Hepatocyte (in vitro differentiated cells): ENCODE data around the gene BRD3. TPM values are rescaled to one million over a fixed set of nuclear protein-coding genes. Genes with fewer than 3 reads are reported as not detected.

Experiments
- DNase-seq: peaks from one replicate; pipeline ENCODE4 v3.0.0-alpha.2; 2016; ENCODE audit warnings: low spot score
- H2AFZ ChIP-seq: fragments of 200-600 bp; sonication (generic); 2 replicates; pipeline ENCODE4 v1.6.0; 2016; ENCODE audit warnings: antibody characterized with exemption, mild to moderate bottlenecking
- H3K27ac ChIP-seq: fragments of 200-600 bp; sonication (generic); 2 replicates; pipeline ENCODE4 v1.5.1; 2016; ENCODE audit warnings: mild to moderate bottlenecking
- H3K27me3 ChIP-seq: fragments of 200-600 bp; sonication (generic); 2 replicates; pipeline ENCODE4 v1.6.1; 2016
- H3K36me3 ChIP-seq: fragments of 200-600 bp; sonication (generic); replicated peaks from 2 replicates; pipeline ENCODE4 v1.5.1; 2016; ENCODE audit warnings: low read depth; ENCODE audit not compliant: insufficient read depth
- H3K4me1 ChIP-seq: fragments of 200-600 bp; sonication (generic); 2 replicates; pipeline ENCODE4 v1.5.1; 2016; ENCODE audit warnings: mild to moderate bottlenecking, moderate library complexity; ENCODE audit not compliant: insufficient read depth
- H3K4me2 ChIP-seq: fragments of 200-600 bp; sonication (generic); 2 replicates; pipeline ENCODE4 v1.6.0; 2016
- H3K4me3 ChIP-seq: fragments of 200-600 bp; sonication (generic); 2 replicates; pipeline ENCODE4 v1.5.1; 2016; ENCODE audit warnings: mild to moderate bottlenecking
- H3K79me2 ChIP-seq: fragments of 200-600 bp; sonication (generic); 2 replicates; pipeline ENCODE4 v1.6.0; 2017; ENCODE audit warnings: mild to moderate bottlenecking
- H3K9me2 ChIP-seq: fragments of 200-600 bp; sonication (generic); replicated peaks from 2 replicates; pipeline ENCODE4 v1.6.0; 2017; ENCODE audit warnings: mild to moderate bottlenecking; ENCODE audit not compliant: insufficient read depth
- H3K9me3 ChIP-seq: fragments of 200-600 bp; sonication (generic); 2 replicates; pipeline ENCODE4 v1.5.1; 2016; ENCODE audit warnings: low read depth, mild to moderate bottlenecking
- H4K20me1 ChIP-seq: fragments of 200-600 bp; sonication (generic); 2 replicates; pipeline ENCODE4 v1.6.0; 2016; ENCODE audit warnings: mild to moderate bottlenecking; ENCODE audit not compliant: insufficient read depth, poor library complexity, severe bottlenecking
- EZH2 ChIP-seq: fragments of 200-600 bp; sonication (generic); IDR thresholded peaks from 2 replicates; pipeline ENCODE4 v1.6.1; 2016; ENCODE audit warnings: antibody characterized with exemption, mild to moderate bottlenecking, borderline replicate concordance
- EZH2phosphoT487 ChIP-seq: fragments of 200-600 bp; sonication (generic); IDR thresholded peaks from one replicate; pipeline ENCODE4 v1.6.1; 2018; ENCODE audit warnings: antibody characterized with exemption, mild to moderate bottlenecking, low read depth, moderate library complexity; ENCODE audit not compliant: unreplicated experiment, severe bottlenecking
- WGBS: methylation state at CpG from one replicate; pipeline ENCODE4 v1.1.6; 2016; ENCODE audit warnings: low lambda C conversion rate; ENCODE audit errors: missing lambda C conversion rate; 5-methylcytosine and 5-hydroxymethylcytosine counted together
- polyA plus RNA-seq: library from polyadenylated mRNA; unstranded; fragments of >200 nt; fragmentation: Nextera tagmentation; extraction: Ambion mirVana; gene quantifications from 2 replicates; pipeline ENCODE4 v1.2.1, GENCODE V29; 2016
- total RNA-seq: library from RNA; depleted of rRNA; stranded (reverse); fragments of >200 nt; gene quantifications from 2 replicates; pipeline ENCODE4 v1.2.3, GENCODE V29; 2014
- TF ChIP-seq, protein P1 (sequence below): fragments of 200-600 bp; sonication (generic); IDR thresholded peaks from 2 replicates; pipeline ENCODE4 v1.5.1; 2016; ENCODE audit warnings: antibody characterized with exemption, mild to moderate bottlenecking; ENCODE audit not compliant: poor library complexity

BRD3 gene
- total and polyA plus RNA-seq, 2 experiments from 2014 or later: 9.0 to 29.6 TPM

DNA sequence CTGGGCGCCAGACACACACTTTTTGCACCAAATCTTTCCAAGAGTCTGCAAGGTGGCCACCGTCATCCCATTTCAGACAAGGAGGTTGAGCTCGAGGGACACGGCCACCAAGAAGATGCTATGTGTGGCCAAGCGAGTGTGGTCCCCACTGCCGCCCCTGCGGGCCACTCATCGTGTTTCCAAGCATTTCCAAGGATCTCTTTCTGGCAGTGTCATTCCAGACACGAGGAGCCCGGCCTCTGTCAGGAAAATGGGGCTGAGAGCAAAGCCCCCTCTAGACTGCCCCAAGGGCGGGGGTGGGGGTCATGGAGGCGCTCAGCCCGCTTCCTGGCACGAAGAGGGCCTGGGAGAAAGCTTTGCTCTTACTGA, 86.3 kb downstream of the BRD3 start:
- 92% methylated on average over 14 of the region's 14 CpGs for WGBS
- no peak overlapping the region for H3K4me2 ChIP-seq
- H3K9me2 ChIP-seq: no peaks in the 10 kb centered on the region
- no peak overlapping the region for H3K27ac ChIP-seq
- peaks cover 100% of the 10 kb centered on the region for H3K79me2 ChIP-seq
- peaks cover 40% of the 10 kb centered on the region for H3K4me1 ChIP-seq
- no peak overlapping the region for H3K4me3 ChIP-seq
- H2AFZ ChIP-seq: no peak overlapping the region
- no peak for DNase-seq
- no peaks in the 10 kb centered on the region for H3K9me3 ChIP-seq
- H3K36me3 ChIP-seq: no peaks in the 10 kb centered on the region
- TF ChIP-seq EZH2: no peak
- no peak for TF ChIP-seq EZH2phosphoT487
- TF ChIP-seq, protein P1, sequence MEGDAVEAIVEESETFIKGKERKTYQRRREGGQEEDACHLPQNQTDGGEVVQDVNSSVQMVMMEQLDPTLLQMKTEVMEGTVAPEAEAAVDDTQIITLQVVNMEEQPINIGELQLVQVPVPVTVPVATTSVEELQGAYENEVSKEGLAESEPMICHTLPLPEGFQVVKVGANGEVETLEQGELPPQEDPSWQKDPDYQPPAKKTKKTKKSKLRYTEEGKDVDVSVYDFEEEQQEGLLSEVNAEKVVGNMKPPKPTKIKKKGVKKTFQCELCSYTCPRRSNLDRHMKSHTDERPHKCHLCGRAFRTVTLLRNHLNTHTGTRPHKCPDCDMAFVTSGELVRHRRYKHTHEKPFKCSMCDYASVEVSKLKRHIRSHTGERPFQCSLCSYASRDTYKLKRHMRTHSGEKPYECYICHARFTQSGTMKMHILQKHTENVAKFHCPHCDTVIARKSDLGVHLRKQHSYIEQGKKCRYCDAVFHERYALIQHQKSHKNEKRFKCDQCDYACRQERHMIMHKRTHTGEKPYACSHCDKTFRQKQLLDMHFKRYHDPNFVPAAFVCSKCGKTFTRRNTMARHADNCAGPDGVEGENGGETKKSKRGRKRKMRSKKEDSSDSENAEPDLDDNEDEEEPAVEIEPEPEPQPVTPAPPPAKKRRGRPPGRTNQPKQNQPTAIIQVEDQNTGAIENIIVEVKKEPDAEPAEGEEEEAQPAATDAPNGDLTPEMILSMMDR: no peak
- peaks cover 83% of the 10 kb centered on the region for H4K20me1 ChIP-seq
- no peaks in the 10 kb centered on the region for H3K27me3 ChIP-seq

DNA sequence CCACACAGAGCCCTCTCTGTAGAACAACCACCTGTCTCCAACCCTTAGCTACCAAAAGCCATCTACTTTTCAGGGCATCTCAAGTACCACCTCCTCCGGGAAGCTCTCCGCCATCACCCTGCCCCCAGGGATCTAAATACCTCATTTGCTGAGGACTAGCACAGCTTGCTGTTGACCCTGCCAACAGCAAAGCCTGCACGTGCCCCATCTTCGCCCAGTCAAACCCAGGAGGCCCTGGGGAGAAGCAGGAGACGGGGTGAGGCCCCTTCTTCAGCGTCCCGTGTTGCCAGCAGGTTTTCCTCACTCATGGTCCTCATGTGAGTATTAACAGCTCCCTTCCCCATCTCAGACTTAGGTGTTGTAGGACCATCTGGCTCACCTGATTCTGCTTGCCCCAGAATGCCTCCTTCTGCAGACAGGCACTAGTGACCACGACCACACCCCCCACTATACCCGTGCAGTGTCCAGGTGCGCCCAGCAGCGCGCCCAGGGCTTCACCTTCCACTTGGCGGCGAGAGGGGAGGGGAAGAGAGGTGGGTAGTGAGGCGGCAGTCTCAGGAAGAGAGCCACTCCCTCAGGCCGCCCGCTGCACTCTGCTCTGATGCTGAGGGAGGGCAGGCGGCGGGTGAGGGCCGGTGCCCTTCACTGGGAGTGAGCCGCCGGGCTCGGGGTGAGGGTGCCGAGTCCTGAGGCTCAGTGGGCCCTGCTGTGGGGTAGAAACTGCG, 86.8 kb downstream of the BRD3 start:
- H3K4me2 ChIP-seq: no peak overlapping the region
- TF ChIP-seq EZH2phosphoT487 (no peak), EZH2 (no peak)
- TF ChIP-seq, protein P1: no peak
- H3K4me1 ChIP-seq: peaks cover 42% of the 10 kb centered on the region
- DNase-seq: no peak
- peaks cover 83% of the 10 kb centered on the region for H4K20me1 ChIP-seq
- H3K27me3 ChIP-seq: no peaks in the 10 kb centered on the region
- no peak overlapping the region for H2AFZ ChIP-seq
- WGBS: 92% methylated on average over 25 of the region's 25 CpGs
- H3K4me3 ChIP-seq: no peak overlapping the region
- no peaks in the 10 kb centered on the region for H3K9me2 ChIP-seq
- H3K36me3 ChIP-seq: no peaks in the 10 kb centered on the region
- no peaks in the 10 kb centered on the region for H3K9me3 ChIP-seq
- H3K27ac ChIP-seq: no peak overlapping the region
- peaks cover 100% of the 10 kb centered on the region for H3K79me2 ChIP-seq

Other genes with a start within 250 kb of the BRD3 start
- 22.2 and 24.9 TPM in 2 replicates for gene VAV2, start 75.7 kb downstream of the BRD3 start, total RNA-seq
- gene VAV2, start 75.7 kb downstream of the BRD3 start, polyA plus RNA-seq: 27.5 and 27.7 TPM in 2 replicates
- 13.4 and 14.9 TPM in 2 replicates for gene BRD3OS, start 42.5 kb downstream of the BRD3 start, total RNA-seq
- 13.3 and 13.4 TPM in 2 replicates for gene BRD3OS, start 42.5 kb downstream of the BRD3 start, polyA plus RNA-seq
- 19.8 and 21.0 TPM in 2 replicates for gene WDR5, start 68.1 kb upstream of the BRD3 start, total RNA-seq
- 20.2 and 20.9 TPM in 2 replicates for gene WDR5, start 68.1 kb upstream of the BRD3 start, polyA plus RNA-seq
- gene RNU6ATAC, start 96.5 kb upstream of the BRD3 start, total RNA-seq: not detected in 2 replicates
- not detected in 2 replicates for gene RNU6ATAC, start 96.5 kb upstream of the BRD3 start, polyA plus RNA-seq